Measurements from ENCODE around the gene CYREN.

GRCh38 chr7:135154734-135155133 lies 15.8 kb downstream of the CYREN start:
- TF ChIP-seq CTCF (IDR thresholded peaks at IDR 0.05), result no peak
- no peak for TF ChIP-seq EZH2 (IDR thresholded peaks at IDR 0.05)
- no peak for TF ChIP-seq EZH2phosphoT487 (IDR thresholded peaks at IDR 0.05)

All from neural progenitor cell (in vitro differentiated cells).